GM18508 (cell line): Measurements from ENCODE around the gene PARD3.
"Not testable (repeated sequence)": the region's sequence is repeated elsewhere in the genome, so short reads cannot be mapped to it uniquely, and the experiment has no call there.

ENCODE experiments used
- ATAC-seq: cut with Tn5 transposase; IDR thresholded peaks from one replicate; pipeline ENCODE4 v1.9.1; 2021; ENCODE audit warnings: moderate number of reproducible peaks; ENCODE audit not compliant: insufficient read depth, unreplicated experiment

PARD3 gene

DNA sequence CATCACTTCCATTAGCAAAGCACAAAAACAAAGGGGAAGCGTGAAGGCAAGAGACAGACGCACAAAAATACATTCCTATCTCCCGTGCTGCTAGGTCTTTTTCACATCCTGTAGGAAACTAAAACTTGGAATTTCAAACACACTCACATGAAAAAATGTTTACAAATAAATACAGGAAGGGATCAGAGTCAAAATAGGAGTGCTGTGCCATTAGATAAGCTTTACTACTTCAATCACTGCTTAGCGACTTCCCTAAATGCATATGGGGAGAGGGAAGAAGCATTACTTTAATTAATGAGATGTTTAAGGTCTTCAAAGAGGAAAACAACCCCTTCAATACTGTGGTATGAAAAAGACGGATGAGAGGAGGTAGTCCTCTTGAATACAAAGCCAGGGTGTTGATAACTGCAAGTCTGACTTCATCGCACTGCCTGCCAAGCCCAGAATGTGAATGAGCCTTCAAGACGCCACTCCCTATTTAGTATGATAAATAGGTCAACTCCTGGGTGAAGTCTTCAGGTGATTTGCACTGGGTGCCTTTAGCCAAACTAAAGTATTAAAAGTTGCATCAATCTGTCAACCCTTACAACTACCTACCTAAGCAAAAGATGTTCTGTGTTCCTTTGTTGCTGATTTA is 13.9 kb downstream of the PARD3 start:
- no peak for ATAC-seq

DNA sequence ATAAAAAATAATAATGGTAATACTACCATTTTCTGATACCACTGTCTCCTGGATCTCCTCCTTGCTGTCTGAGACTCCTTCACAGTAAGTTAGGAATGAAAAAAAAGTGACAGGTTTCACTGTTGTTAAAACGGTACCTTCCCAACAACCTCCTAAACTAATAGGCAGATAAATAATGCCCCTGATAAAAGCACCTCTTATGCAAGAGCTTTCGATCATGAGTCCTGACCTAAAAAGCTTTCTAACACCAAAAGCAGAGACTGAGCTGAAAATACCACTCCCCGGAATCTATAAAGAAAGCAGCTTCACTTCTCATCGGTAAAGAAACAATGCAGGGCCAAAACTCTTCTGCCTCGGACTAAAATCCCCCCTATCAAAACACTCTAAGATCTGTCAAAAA is 14.5 kb downstream of the PARD3 start:
- no peak for ATAC-seq

DNA sequence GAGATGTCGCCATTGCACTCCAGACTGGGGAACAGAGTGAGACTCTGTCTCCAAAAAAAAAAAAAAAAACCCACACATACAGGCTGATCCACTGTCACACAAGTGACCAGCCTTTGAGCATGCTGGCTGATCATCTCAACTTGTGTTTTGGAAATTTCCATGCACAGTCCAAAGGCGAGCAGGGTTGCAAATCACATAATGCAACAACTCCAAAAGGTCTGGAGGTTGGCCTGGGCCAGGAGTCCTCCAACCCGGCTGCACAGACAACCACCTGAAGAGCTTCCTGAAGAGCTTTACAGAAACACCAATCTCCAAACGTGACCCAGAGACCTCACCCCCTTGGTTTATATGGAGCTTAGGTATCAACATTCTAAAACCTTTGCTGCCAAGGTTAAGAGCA is 16.4 kb downstream of the PARD3 start:
- no peak for ATAC-seq

DNA sequence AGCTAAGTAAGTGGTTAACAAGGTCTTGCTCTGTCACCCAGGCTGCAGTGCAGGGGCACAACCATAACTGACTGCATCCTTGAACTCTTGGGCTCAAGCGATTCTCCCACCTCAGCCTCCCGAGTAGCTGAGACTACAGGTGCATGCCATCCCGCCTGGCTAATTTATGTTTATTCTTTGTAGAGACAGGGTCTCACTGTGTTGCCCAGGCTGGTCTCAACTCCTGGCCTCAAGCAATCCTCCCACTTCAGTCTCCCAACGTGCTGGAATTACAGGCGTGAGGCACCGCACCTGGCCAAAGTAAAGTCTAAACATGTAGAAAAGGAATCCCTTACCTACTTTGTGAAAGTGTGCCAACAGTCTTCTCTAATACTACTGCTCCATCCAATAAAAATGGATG is 17.9 kb downstream of the PARD3 start:
- ATAC-seq = no peak

GRCh38 chr10:34796133-34796532 is 19.0 kb downstream of the PARD3 start:
- ATAC-seq = no peak

DNA sequence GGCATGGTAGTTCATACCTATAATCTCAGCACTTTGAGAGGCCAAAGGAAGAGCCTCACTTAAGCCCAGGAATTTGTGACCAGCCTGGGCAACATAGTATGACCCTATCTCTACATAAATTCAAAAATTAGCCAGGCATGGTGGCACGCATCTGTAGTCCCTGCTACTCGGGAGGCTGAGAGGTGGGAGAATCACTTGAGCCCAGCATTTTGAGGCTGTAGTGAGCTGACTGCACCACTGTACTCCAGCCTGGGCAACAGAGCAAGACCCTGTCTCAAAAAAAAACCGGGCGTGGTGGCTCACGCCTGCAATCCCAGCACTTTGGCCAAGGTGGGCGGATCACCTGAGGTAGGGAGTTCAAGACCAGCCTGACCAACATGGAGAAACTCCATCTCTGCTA is 19.8 kb downstream of the PARD3 start:
- ATAC-seq = no peak

- ATAC-seq = no peak
These were observed 20.3 kb downstream of the PARD3 start for GRCh38 chr10:34794835-34795234.

DNA sequence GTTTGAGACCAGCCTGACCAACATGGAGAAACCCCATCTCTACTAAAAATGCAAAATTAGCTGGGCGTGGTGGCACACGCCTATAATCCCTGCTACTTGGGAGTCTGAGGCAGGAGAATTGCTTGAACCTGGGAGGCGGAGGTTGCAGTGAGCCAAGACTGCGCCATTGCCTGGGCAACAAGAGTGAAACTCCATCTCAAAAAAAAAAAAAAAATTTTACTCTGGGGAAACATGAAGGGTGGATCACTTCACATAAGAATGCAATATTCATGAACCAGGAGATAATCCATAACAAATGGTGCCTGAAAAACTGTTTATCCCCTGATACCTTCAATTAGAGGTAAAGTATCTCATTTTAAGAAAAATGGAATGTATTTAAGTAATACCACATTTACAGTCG is 21.5 kb downstream of the PARD3 start:
- ATAC-seq = not testable (repeated sequence)

DNA sequence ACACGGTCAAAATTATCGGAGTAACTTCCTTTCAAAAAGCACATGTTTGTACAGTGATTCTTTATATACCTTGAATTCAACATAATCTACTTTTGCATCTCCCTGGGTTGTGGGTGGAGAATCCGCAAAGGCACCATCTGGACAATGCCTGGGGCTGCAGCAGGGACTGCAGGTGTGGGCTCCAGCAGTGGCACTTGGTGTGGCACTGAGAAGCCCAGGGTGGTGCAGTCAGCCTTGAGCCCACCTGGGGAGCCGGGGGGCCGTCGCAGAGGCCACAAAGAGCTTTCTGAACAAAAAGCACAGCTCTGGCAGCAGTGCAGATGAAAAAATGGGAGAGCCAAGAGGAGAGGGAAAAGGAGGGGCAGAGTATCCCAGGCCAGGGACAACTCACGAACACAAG is 22.2 kb downstream of the PARD3 start:
- no peak for ATAC-seq

- ATAC-seq = no peak
These were observed 23.1 kb downstream of the PARD3 start for GRCh38 chr10:34791947-34792346.

- ATAC-seq = no peak
These were observed 23.9 kb downstream of the PARD3 start for GRCh38 chr10:34791228-34791627.

DNA sequence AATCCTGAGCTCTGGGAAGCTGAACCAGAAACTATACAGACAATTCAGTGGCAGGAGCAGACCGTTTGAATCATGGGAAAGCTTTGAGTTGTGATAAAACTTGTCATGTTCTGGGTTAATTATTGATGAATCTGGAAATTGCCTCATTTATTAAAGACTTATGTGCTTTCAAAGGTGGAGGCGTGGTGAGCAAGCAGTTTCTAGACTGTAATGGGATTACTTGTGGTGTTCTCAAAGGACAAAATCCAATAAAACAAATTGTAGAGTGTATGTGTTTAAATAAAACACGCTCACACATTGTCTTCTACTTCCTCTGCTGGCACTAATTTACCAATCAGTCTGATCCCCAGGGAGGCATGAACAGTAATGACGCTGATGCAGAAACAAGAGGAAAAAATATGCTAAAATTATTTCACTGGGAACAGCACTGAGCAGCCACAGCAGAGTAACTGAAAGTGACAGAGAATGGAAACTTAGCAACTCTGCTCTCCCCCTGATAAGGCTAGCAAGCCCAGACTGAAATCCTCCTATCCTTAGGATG is 25.1 kb downstream of the PARD3 start:
- ATAC-seq = no peak

DNA sequence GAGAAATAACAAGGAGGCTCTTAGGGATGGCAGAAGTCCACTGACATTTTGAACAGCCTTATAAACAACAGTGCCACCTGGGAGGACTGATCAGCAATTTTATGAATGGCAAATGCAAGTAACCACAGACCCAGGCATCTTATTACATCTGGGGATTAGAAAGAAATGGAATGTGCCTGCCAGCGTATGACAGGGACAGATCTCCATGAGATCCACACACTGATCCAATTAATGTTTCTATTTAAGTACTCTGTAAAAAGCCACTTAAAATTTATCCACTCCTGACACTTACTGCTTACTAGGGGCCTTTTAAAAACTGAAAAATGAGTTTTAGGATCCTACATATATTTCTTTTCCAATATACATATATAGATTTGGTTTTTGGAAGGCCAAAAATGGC is 28.6 kb downstream of the PARD3 start:
- ATAC-seq = no peak

DNA sequence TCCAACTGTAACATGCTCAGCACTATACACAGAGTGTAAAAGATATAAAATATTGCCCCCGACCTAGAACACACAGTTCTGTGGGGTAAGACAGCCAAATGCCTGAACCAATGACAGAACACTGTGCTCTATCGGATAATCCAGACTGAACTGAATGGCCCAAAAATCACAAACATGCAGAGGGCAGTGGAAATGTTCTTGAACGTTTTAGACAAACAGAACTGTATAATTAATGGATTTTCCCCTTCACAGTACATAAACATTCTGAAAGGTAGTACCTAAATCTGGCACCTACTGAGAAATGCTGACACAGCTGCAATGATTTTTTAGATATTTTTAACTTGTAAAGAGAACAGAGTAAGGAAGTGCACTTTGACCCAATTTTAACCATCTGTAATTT is 33.4 kb downstream of the PARD3 start:
- ATAC-seq = no peak

GRCh38 chr10:34780818-34781380 is 34.2 kb downstream of the PARD3 start:
- peak; percentile 55 for ATAC-seq

DNA sequence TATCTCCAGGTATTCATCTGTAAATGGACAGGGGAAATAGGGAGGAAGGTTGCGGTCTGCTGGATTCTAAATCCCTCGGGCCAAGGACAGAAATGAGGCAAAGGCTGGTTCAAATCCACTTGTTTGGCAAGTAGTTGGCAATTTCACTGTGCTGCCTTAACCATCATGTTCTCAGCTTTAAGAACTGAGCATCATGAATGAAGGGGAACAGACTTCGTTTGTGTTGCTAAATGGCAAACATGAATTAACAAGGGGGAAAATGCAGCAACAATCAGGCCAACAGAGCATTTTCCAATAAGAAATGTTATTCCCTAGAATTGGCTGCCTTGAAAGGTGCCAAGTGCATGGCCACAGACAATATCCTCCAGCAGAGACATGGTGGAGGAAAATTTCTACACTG is 36.9 kb downstream of the PARD3 start:
- no peak for ATAC-seq

DNA sequence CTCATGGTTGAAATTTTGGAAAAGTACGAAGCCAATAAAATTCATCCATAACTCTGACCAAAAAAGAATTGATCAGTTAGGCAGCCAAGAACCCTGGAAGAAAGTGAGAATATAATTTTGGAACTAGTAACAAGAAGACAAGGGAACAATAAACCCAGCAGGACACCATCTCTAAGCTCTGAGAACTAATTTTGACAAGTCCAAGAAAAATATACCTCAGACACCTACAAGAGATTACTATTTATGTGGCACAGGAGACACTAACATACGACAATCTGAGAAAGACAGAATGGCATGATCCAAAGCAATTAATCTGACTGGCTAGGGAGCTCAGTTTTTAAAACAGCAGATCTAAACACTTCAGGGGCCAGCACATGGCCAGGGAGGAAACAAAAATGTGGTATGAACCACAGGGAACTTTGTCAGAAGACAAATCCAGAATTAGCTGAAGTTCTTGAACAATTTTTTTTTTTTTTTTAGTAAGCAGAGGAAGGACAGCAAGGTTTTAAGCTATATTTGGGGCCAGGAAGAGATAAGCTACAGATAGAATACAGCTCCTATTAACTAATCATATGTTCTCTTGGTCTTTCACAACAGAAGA is 38.9 kb downstream of the PARD3 start:
- ATAC-seq = no peak

DNA sequence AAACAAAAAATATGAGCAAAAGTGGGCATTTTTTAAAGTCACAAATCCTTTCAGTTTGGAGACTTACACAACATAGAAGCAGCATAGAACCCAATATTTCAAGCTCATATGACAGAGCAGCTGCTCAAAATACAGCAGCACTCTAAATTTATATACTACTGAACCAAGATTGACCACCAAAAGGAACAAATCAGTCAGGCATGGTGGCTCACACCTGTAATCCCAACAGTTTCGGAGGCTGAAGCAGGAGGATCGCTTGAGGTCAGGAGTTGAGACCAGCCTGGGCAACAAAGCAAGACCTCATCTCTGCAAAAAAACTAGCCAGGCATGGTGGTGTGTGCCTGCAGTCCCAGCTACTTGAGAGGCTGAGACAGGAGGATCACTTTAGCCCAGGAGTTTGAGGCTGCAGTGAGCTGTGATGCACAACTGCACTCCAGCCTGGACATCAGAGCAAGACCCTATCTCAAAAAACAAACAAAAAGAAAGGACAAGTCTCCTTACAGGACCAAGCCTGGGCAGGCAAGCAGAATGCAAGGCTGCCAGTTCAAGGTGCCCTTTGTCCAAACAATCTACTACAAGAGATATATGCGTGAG is 40.0 kb downstream of the PARD3 start:
- no peak for ATAC-seq

- ATAC-seq = no peak
These were observed 41.2 kb downstream of the PARD3 start for GRCh38 chr10:34773636-34774630.

- no peak for ATAC-seq
These were observed 43.6 kb downstream of the PARD3 start for GRCh38 chr10:34771525-34771924.
